ENCODE data around the gene SLC29A4. TPM values are rescaled to one million over a fixed set of nuclear protein-coding genes. Genes with fewer than 3 reads are reported as not detected.

SLC29A4 gene, protein sequence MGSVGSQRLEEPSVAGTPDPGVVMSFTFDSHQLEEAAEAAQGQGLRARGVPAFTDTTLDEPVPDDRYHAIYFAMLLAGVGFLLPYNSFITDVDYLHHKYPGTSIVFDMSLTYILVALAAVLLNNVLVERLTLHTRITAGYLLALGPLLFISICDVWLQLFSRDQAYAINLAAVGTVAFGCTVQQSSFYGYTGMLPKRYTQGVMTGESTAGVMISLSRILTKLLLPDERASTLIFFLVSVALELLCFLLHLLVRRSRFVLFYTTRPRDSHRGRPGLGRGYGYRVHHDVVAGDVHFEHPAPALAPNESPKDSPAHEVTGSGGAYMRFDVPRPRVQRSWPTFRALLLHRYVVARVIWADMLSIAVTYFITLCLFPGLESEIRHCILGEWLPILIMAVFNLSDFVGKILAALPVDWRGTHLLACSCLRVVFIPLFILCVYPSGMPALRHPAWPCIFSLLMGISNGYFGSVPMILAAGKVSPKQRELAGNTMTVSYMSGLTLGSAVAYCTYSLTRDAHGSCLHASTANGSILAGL
- total RNA-seq, result 4.2 and 5.2 TPM in 2 replicates

GRCh38 chr7:5282543-5283316 lies at the start of gene SLC29A4:
TSS of gene SLC29A4 (plus strand) at chr7:5282943. CDS start at chr7:5287817, 4,874 bp downstream.

Other genes starting within 250 kb of the SLC29A4 start
- 2.5 and 3.2 TPM in 2 replicates for gene RBAK, start 237.1 kb upstream of the SLC29A4 start, total RNA-seq
- gene WIPI2, start 92.7 kb upstream of the SLC29A4 start, total RNA-seq, result 55.8 and 57.2 TPM in 2 replicates
- 26.0 and 27.7 TPM in 2 replicates for gene TNRC18, start 140.9 kb downstream of the SLC29A4 start, total RNA-seq
- gene FBXL18, start 230.9 kb downstream of the SLC29A4 start, total RNA-seq, result 9.8 and 10.4 TPM in 2 replicates
- 4,047 and 4,586 TPM in 2 replicates for gene ACTB, start 247.7 kb downstream of the SLC29A4 start, total RNA-seq